H9 (cell line): Measurements from ENCODE around the gene OR2T10. TPM values are rescaled to one million over a fixed set of nuclear protein-coding genes. Genes with fewer than 3 reads are reported as not detected.

Experiments used
- DNase-seq: peaks from one replicate; pipeline ENCODE4 v3.0.0-alpha.2; 2017
- H2AFZ ChIP-seq: one replicate; pipeline ENCODE4 v1.6.1; 2013; ENCODE audit warnings: mild to moderate bottlenecking, low read length, control low read depth, moderate library complexity
- H2AK5ac ChIP-seq: 2 replicates; pipeline ENCODE4 v1.6.1; 2013; ENCODE audit warnings: low read length, control low read depth, mixed read lengths; ENCODE audit not compliant: insufficient read length
- H2BK120ac ChIP-seq: one replicate; pipeline ENCODE4 v1.6.1; 2013; ENCODE audit warnings: low read depth, mild to moderate bottlenecking, low read length, control low read depth, inconsistent platforms; ENCODE audit not compliant: poor library complexity, severe bottlenecking
- H2BK12ac ChIP-seq: 2 replicates; pipeline ENCODE4 v1.6.1; 2013; ENCODE audit warnings: low read length, control low read depth, mixed read lengths, low read depth; ENCODE audit not compliant: insufficient read length
- H2BK15ac ChIP-seq: 2 replicates; pipeline ENCODE4 v1.6.1; 2013; ENCODE audit warnings: low read depth, low read length, control low read depth
- H2BK20ac ChIP-seq: one replicate; pipeline ENCODE4 v1.6.1; 2013; ENCODE audit warnings: low read depth, mild to moderate bottlenecking, low read length, control low read depth, inconsistent platforms; ENCODE audit not compliant: poor library complexity, severe bottlenecking
- H2BK5ac ChIP-seq: 2 replicates; pipeline ENCODE4 v1.6.1; 2013; ENCODE audit warnings: low read length, control low read depth, mixed read lengths; ENCODE audit not compliant: insufficient read length
- H3K14ac ChIP-seq: 2 replicates; pipeline ENCODE4 v1.6.1; 2013; ENCODE audit warnings: low read length, control low read depth; ENCODE audit not compliant: insufficient read depth
- H3K18ac ChIP-seq: 2 replicates; pipeline ENCODE4 v1.6.1; 2013; ENCODE audit warnings: low read depth, mild to moderate bottlenecking, mixed read lengths, low read length, control low read depth; ENCODE audit not compliant: insufficient read length
- H3K23ac ChIP-seq: 2 replicates; pipeline ENCODE4 v1.6.1; 2013; ENCODE audit warnings: low read length, control low read depth, mixed read lengths, low read depth; ENCODE audit not compliant: insufficient read length
- H3K23me2 ChIP-seq: 2 replicates; pipeline ENCODE4 v1.6.1; 2013; ENCODE audit warnings: low read depth, mild to moderate bottlenecking, mixed read lengths, low read length, control low read depth; ENCODE audit not compliant: insufficient read length, poor library complexity, severe bottlenecking
- H3K27ac ChIP-seq: 2 replicates; pipeline ENCODE4 v1.5.1; 2013; ENCODE audit warnings: low read length, control low read depth, mixed read lengths, low read depth; ENCODE audit not compliant: insufficient read length
- H3K27me3 ChIP-seq: 2 replicates; pipeline ENCODE4 v1.6.1; 2013; ENCODE audit warnings: low read length, control low read depth, inconsistent platforms; ENCODE audit not compliant: insufficient read depth
- H3K4ac ChIP-seq: 2 replicates; pipeline ENCODE4 v1.6.1; 2013; ENCODE audit warnings: low read depth, mild to moderate bottlenecking, control low read depth, inconsistent platforms, low read length, moderate library complexity
- H3K4me1 ChIP-seq: 2 replicates; pipeline ENCODE4 v1.6.1; 2013; ENCODE audit warnings: low read length, control low read depth, inconsistent platforms; ENCODE audit not compliant: insufficient read depth
- H3K4me2 ChIP-seq: 2 replicates; pipeline ENCODE4 v1.6.1; 2013; ENCODE audit warnings: low read length, control low read depth, mixed read lengths; ENCODE audit not compliant: insufficient read length, insufficient read depth
- H3K56ac ChIP-seq: 2 replicates; pipeline ENCODE4 v1.6.1; 2013; ENCODE audit warnings: low read depth, mild to moderate bottlenecking, mixed read lengths, low read length, control low read depth; ENCODE audit not compliant: insufficient read length
- H3K79me1 ChIP-seq: 2 replicates; pipeline ENCODE4 v1.6.1; 2013; ENCODE audit warnings: low read depth, mild to moderate bottlenecking, moderate library complexity, low read length, control low read depth, inconsistent platforms; ENCODE audit not compliant: insufficient read depth, poor library complexity, severe bottlenecking
- H3K79me2 ChIP-seq: 2 replicates; pipeline ENCODE4 v1.6.1; 2013; ENCODE audit warnings: low read length, control low read depth, inconsistent platforms; ENCODE audit not compliant: insufficient read depth
- H3K9ac ChIP-seq: 2 replicates; pipeline ENCODE4 v1.6.1; 2013; ENCODE audit warnings: low read length, control low read depth, mixed read lengths; ENCODE audit not compliant: insufficient read length; ENCODE audit errors: extremely low read depth
- H3K9me3 ChIP-seq: one replicate; pipeline ENCODE4 v1.6.1; 2013; ENCODE audit warnings: low read depth, low read length, inconsistent platforms; ENCODE audit not compliant: control insufficient read depth
- H3T11ph ChIP-seq: one replicate; pipeline ENCODE4 v1.6.1; 2013; ENCODE audit warnings: mild to moderate bottlenecking, low read length, control low read depth, inconsistent platforms
- H4K20me1 ChIP-seq: one replicate; pipeline ENCODE4 v1.6.1; 2013; ENCODE audit not compliant: control insufficient read depth, insufficient read length, insufficient read depth
- H4K5ac ChIP-seq: 2 replicates; pipeline ENCODE4 v1.6.1; 2013; ENCODE audit warnings: low read depth, mild to moderate bottlenecking, mixed read lengths, low read length, control low read depth; ENCODE audit not compliant: insufficient read length
- H4K8ac ChIP-seq: replicated peaks from 2 replicates; pipeline ENCODE4 v1.6.1; 2013; ENCODE audit warnings: low read length, control low read depth, mixed read lengths, low read depth; ENCODE audit not compliant: insufficient read length
- H4K91ac ChIP-seq: 2 replicates; pipeline ENCODE4 v1.6.1; 2013; ENCODE audit warnings: low read depth, mild to moderate bottlenecking, moderate library complexity, mixed read lengths, low read length, control low read depth; ENCODE audit not compliant: insufficient read length
- H3K27ac Mint-ChIP-seq, 3 experiments: 2 replicates in 2 of 3; 3 replicates in 1 of 3; pipeline ENCODE4 v1.8.0; 2020 to 2021; ENCODE audit warnings: mixed read lengths in 3 of 3, mild to moderate bottlenecking in 1 of 3, moderate library complexity in 1 of 3
- H3K27me3 Mint-ChIP-seq: 2 replicates; pipeline ENCODE4 v1.8.0; 2021; ENCODE audit warnings: low read depth, mild to moderate bottlenecking, moderate library complexity, mixed read lengths
- H3K36me3 Mint-ChIP-seq, 3 experiments: 2 replicates in 2 of 3; 3 replicates in 1 of 3; pipeline ENCODE4 v1.8.0; 2020 to 2021; ENCODE audit warnings: low read depth in 3 of 3, mixed read lengths in 3 of 3; ENCODE audit not compliant: insufficient read depth in 1 of 3
- H3K4me1 Mint-ChIP-seq, 2 experiments: 2 replicates each; pipeline ENCODE4 v1.8.0; 2020; ENCODE audit warnings: mixed read lengths in 2 of 2
- H3K4me3 Mint-ChIP-seq, 2 experiments: 2 replicates in 1 of 2; 3 replicates in 1 of 2; pipeline ENCODE4 v1.8.0; 2020 to 2021; ENCODE audit warnings: mild to moderate bottlenecking in 2 of 2, mixed read lengths in 2 of 2, moderate library complexity in 1 of 2
- H3K9me3 Mint-ChIP-seq, 2 experiments: 2 replicates in 1 of 2; 3 replicates in 1 of 2; pipeline ENCODE4 v1.8.0; 2020; ENCODE audit warnings: mild to moderate bottlenecking in 2 of 2, mixed read lengths in 2 of 2, moderate library complexity in 1 of 2
- WGBS: extraction: QIAGEN DNeasy Blood & Tissue Kit; methylation state at CpG from one replicate; pipeline ENCODE4 v1.1.7; 2013; ENCODE audit warnings: missing lambda C conversion rate, low lambda C conversion rate, mixed read lengths; ENCODE audit not compliant: insufficient read length; ENCODE audit errors: extremely low coverage; 5-methylcytosine and 5-hydroxymethylcytosine counted together
- total RNA-seq: library from RNA; stranded (reverse); gene quantifications from 2 replicates; pipeline ENCODE4 v1.2.1, GENCODE V29; 2021
- TF ChIP-seq, protein P1 (sequence below): fragments of 200-600 bp; sonication (generic); conservative IDR thresholded peaks from 3 replicates; pipeline ENCODE4 v1.8.0; 2021; ENCODE audit warnings: antibody characterized with exemption, mild to moderate bottlenecking

Gene OR2T10
- total RNA-seq, 1 experiment from 2014 or later = not detected

DNA sequence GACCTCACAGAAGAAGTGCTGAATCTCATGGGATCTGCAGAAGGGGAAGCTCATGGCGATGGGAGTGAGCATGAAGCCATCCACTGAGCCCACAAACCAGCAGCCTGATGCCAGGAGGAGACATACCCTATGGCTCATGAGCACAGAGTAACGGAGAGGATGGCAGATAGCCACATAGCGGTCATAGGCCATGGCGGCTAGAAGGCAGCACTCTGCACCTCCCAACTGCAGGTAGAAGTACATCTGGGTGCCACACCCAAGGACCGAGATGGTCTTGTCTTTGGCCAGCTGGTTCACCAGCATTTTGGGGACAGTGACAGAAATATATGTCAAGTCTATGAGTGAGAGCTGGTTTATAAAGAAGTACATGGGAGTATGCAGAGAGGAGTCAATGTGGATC, 4.3 kb downstream of the OR2T10 start:
- Histone ChIP-seq H3K9ac (no peak overlapping the region), H4K8ac (no peak overlapping the region), H2BK15ac (no peak overlapping the region), H3K4ac (no peak overlapping the region), H3K27me3 (no peaks in the 10 kb centered on the region), H2BK20ac (no peak overlapping the region), H3K18ac (no peak overlapping the region), H3K4me1 (no peaks in the 10 kb centered on the region), H2AFZ (no peak overlapping the region), H3K56ac (no peak overlapping the region), H2AK5ac (no peak overlapping the region), H3K79me1 (no peaks in the 10 kb centered on the region), H3K4me2 (no peak overlapping the region), H2BK5ac (no peak overlapping the region), H4K5ac (no peak overlapping the region), H3K79me2 (no peaks in the 10 kb centered on the region), H2BK12ac (no peak overlapping the region), H3K23ac (no peak overlapping the region), H3K27ac (no peak overlapping the region), H4K20me1 (no peaks in the 10 kb centered on the region), H3K23me2 (no peaks in the 10 kb centered on the region), H3K14ac (no peak overlapping the region), H3T11ph (no peak overlapping the region), H2BK120ac (no peak overlapping the region), H3K9me3 (peaks cover 81% of the 10 kb centered on the region), H4K91ac (no peak overlapping the region)
- Mint-ChIP-seq H3K36me3 (peaks cover 2 to 21% (median 6%) of the 10 kb centered on the region in 3 experiments; a peak in 4 of 7 replicates), H3K27ac (no peak overlapping the region), H3K4me1 (no peaks in the 10 kb centered on the region), H3K4me3 (no peak overlapping the region), H3K9me3 (peaks cover 74 to 82% of the 10 kb centered on the region in 2 experiments), H3K27me3 (no peaks in the 10 kb centered on the region; the same call in 1 of the 2 replicates)
- no CpG with 5 or more reads among the region's 5 CpGs for WGBS
- DNase-seq = no peak
- TF ChIP-seq, protein P1, sequence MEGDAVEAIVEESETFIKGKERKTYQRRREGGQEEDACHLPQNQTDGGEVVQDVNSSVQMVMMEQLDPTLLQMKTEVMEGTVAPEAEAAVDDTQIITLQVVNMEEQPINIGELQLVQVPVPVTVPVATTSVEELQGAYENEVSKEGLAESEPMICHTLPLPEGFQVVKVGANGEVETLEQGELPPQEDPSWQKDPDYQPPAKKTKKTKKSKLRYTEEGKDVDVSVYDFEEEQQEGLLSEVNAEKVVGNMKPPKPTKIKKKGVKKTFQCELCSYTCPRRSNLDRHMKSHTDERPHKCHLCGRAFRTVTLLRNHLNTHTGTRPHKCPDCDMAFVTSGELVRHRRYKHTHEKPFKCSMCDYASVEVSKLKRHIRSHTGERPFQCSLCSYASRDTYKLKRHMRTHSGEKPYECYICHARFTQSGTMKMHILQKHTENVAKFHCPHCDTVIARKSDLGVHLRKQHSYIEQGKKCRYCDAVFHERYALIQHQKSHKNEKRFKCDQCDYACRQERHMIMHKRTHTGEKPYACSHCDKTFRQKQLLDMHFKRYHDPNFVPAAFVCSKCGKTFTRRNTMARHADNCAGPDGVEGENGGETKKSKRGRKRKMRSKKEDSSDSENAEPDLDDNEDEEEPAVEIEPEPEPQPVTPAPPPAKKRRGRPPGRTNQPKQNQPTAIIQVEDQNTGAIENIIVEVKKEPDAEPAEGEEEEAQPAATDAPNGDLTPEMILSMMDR = no peak
